Measurements from ENCODE around the gene BRICD5. TPM values are rescaled to one million over a fixed set of nuclear protein-coding genes. Genes with fewer than 3 reads are reported as not detected.

The BRICD5 gene
- total RNA-seq, 1 donor, result 2.4 TPM

- H3K4me3 ChIP-seq (ENCODE audit: low read depth, low read length), result no peak overlapping the region
- TF ChIP-seq CTCF (IDR thresholded peaks at IDR 0.05; ENCODE audit: insufficient read depth, low read length), result no peak
- no peak for DNase-seq (ENCODE audit: low read depth)
Measured at GRCh38 chr16:2190659-2191445, 19.8 kb downstream of the BRICD5 start.

GRCh38 chr16:2190002-2190658 lies 20.5 kb downstream of the BRICD5 start:
- no peak overlapping the region for H3K4me3 ChIP-seq (ENCODE audit: low read depth, low read length)
- no peak for DNase-seq (ENCODE audit: low read depth)
- no peak for TF ChIP-seq CTCF (IDR thresholded peaks at IDR 0.05; ENCODE audit: insufficient read depth, low read length)

- no peak for TF ChIP-seq CTCF (IDR thresholded peaks at IDR 0.05; ENCODE audit: insufficient read depth, low read length)
- DNase-seq (ENCODE audit: low read depth), result no peak
- no peak overlapping the region for H3K4me3 ChIP-seq (ENCODE audit: low read depth, low read length)
Measured at GRCh38 chr16:2189252-2189893, 21.3 kb downstream of the BRICD5 start.

- H3K4me3 ChIP-seq (ENCODE audit: low read depth, low read length), result no peak overlapping the region
- DNase-seq (ENCODE audit: low read depth), result no peak
- no peak for TF ChIP-seq CTCF (IDR thresholded peaks at IDR 0.05; ENCODE audit: insufficient read depth, low read length)
Measured at GRCh38 chr16:2188395-2188794, 22.3 kb downstream of the BRICD5 start.

GRCh38 chr16:2187212-2187611 lies 23.5 kb downstream of the BRICD5 start:
- no peak for DNase-seq (ENCODE audit: low read depth)
- no peak overlapping the region for H3K4me3 ChIP-seq (ENCODE audit: low read depth, low read length)
- no peak for TF ChIP-seq CTCF (IDR thresholded peaks at IDR 0.05; ENCODE audit: insufficient read depth, low read length)

GRCh38 chr16:2186505-2186904 lies 24.2 kb downstream of the BRICD5 start:
- TF ChIP-seq CTCF (IDR thresholded peaks at IDR 0.05; ENCODE audit: insufficient read depth, low read length), result no peak
- no peak overlapping the region for H3K4me3 ChIP-seq (ENCODE audit: low read depth, low read length)
- no peak for DNase-seq (ENCODE audit: low read depth)
